ENCODE measurements around the gene TFCP2. TPM values are rescaled to one million over a fixed set of nuclear protein-coding genes. Genes with fewer than 3 reads are reported as not detected.

The TFCP2 gene
- total and polyA plus RNA-seq, 2 of the 13 experiments (the other 11 are each of a cell fraction or from before 2014, with no cell fraction given), result 7.6 to 10.0 TPM

DNA sequence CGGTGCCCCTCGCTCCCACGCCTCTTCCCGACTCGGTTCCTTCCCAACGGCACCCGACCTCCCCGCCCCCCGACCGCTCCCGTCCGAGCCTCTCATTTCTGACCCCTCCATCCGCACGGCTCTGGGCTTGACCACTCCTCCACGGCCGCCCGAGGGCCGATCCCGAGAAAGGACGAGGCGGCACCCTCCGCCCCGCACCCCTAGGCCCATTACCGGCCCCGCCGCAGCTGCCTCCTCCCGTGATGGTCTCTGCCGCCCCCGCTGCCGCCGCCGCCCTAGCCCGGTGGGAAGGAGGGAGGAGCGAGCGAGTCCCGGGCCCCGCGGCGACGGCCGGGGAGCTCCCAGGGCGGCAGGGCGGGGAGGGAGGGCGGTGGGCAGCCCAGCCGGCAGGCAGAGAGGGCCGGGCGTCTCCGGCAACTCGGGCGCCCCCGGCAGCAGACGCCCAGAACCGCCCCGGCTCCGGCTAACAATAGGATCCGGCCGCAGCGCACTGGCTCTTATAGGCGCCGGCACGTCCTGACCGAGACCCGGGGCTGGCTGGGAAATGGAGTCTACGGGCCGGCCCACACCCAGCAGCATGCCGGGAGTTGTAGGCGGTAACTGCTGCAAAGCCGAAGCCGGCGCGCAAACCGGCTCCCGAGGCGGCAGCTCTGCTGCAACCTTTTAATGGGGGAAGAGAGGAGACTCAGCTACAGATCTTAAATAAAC lies 89.7 kb downstream of the TFCP2 start, which contains the start of gene CSRNP2 (continued):
- TF ChIP-seq NFAT5 (CRISPR knock-in tag; IDR thresholded peaks at IDR 0.05) (0 out of 2 replicates have a peak, but pooled peaks have one; percentile 64), GATA4 (IDR thresholded peaks at IDR 0.05; ENCODE audit: borderline replicate concordance, low read depth) (peak; percentile 77), CBX5 (CRISPR knock-in tag; IDR thresholded peaks at IDR 0.05; ENCODE audit: borderline replicate concordance) (no peak), ETV5 (CRISPR knock-in tag; IDR thresholded peaks at IDR 0.05; ENCODE audit: borderline replicate concordance) (peak; percentile 70; the same call in 1 of the 2 replicates), MTF2 (CRISPR knock-in tag; IDR thresholded peaks at IDR 0.05; ENCODE audit: borderline replicate concordance) (no peak), SAFB2 (CRISPR knock-in tag; IDR thresholded peaks at IDR 0.05; ENCODE audit: borderline replicate concordance, low read depth) (peak; percentile 75), ZNF331 (CRISPR knock-in tag; IDR thresholded peaks at IDR 0.05) (0 out of 2 replicates have a peak, but pooled peaks have one; percentile 3), ZNF3 (CRISPR knock-in tag; IDR thresholded peaks at IDR 0.05) (no peak), ZNF674 (CRISPR knock-in tag; IDR thresholded peaks at IDR 0.05; ENCODE audit: low read depth) (0 out of 2 replicates have a peak, but pooled peaks have one; percentile 80), ZNF280D (CRISPR knock-in tag; IDR thresholded peaks at IDR 0.05) (peak; percentile 64), SAP130 (CRISPR knock-in tag; IDR thresholded peaks at IDR 0.05; ENCODE audit: low read depth) (peak; percentile 62)
- TF ChIP-seq, protein P1, sequence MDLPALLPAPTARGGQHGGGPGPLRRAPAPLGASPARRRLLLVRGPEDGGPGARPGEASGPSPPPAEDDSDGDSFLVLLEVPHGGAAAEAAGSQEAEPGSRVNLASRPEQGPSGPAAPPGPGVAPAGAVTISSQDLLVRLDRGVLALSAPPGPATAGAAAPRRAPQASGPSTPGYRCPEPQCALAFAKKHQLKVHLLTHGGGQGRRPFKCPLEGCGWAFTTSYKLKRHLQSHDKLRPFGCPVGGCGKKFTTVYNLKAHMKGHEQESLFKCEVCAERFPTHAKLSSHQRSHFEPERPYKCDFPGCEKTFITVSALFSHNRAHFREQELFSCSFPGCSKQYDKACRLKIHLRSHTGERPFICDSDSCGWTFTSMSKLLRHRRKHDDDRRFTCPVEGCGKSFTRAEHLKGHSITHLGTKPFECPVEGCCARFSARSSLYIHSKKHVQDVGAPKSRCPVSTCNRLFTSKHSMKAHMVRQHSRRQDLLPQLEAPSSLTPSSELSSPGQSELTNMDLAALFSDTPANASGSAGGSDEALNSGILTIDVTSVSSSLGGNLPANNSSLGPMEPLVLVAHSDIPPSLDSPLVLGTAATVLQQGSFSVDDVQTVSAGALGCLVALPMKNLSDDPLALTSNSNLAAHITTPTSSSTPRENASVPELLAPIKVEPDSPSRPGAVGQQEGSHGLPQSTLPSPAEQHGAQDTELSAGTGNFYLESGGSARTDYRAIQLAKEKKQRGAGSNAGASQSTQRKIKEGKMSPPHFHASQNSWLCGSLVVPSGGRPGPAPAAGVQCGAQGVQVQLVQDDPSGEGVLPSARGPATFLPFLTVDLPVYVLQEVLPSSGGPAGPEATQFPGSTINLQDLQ (CRISPR knock-in tag; IDR thresholded peaks at IDR 0.05), result no peak
- TF ChIP-seq, protein P2, sequence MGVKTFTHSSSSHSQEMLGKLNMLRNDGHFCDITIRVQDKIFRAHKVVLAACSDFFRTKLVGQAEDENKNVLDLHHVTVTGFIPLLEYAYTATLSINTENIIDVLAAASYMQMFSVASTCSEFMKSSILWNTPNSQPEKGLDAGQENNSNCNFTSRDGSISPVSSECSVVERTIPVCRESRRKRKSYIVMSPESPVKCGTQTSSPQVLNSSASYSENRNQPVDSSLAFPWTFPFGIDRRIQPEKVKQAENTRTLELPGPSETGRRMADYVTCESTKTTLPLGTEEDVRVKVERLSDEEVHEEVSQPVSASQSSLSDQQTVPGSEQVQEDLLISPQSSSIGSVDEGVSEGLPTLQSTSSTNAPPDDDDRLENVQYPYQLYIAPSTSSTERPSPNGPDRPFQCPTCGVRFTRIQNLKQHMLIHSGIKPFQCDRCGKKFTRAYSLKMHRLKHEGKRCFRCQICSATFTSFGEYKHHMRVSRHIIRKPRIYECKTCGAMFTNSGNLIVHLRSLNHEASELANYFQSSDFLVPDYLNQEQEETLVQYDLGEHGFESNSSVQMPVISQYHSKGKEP (CRISPR knock-in tag; IDR thresholded peaks at IDR 0.05), result no peak
- TF ChIP-seq, protein P3, sequence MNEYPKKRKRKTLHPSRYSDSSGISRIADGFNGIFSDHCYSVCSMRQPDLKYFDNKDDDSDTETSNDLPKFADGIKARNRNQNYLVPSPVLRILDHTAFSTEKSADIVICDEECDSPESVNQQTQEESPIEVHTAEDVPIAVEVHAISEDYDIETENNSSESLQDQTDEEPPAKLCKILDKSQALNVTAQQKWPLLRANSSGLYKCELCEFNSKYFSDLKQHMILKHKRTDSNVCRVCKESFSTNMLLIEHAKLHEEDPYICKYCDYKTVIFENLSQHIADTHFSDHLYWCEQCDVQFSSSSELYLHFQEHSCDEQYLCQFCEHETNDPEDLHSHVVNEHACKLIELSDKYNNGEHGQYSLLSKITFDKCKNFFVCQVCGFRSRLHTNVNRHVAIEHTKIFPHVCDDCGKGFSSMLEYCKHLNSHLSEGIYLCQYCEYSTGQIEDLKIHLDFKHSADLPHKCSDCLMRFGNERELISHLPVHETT (CRISPR knock-in tag; conservative IDR thresholded peaks at IDR 0.05), result peak; percentile 79

Measured in HepG2 (cell line).